NCI-H1048 (cell line): ENCODE data around the gene NTNG2.

ENCODE experiments used
- DNase-seq: peaks from one replicate; lab custom pipeline; 2025; lab: John Stamatoyannopoulos, UW

Gene NTNG2

DNA sequence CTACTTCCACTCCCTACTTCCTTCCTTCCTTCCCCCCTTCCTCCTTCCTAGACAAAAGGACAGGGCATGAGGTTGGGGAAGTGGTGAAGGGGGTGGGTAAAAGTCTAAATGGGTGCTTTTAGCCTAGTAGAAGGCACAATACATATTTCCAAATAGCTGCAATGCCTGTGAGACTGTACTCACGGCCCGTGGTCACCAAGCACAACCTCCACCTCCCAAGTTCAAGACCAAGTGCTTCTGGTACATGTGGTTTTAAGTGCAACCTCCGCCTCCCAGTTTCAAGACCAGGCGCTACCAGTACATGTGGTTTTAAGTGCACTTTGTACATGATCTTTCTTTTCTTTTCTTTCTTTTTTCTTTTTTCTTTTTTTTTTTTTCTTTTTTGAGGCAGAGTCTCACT is 14.5 kb upstream of the NTNG2 start:
- DNase-seq, result no peak

GRCh38 chr9:132147839-132148238 is 14.0 kb upstream of the NTNG2 start:
- DNase-seq, result no peak

GRCh38 chr9:132150256-132150655 is 11.6 kb upstream of the NTNG2 start:
- no peak for DNase-seq

DNA sequence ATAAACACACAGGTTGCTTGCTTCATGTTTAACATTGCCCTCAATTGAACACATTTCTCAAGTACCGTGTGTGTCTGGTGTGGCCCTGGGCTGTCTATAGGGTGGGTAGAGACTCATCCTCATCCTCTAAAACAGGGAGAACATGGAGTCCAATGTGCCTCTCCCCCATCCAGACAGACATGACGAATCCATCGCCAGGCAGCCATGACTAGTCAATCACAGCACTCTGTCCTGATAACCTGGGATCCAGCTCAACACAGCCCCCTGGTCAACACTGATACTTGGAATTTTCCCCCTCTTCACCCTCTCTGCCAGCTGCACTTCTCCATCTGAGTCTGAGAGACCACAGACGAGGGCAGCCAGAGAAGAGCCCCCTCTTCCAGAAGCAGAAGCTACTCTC is 10.7 kb upstream of the NTNG2 start:
- DNase-seq, result no peak

GRCh38 chr9:132152231-132152630 is 9.6 kb upstream of the NTNG2 start:
- DNase-seq, result no peak

- DNase-seq, result no peak
Measured at GRCh38 chr9:132154863-132155567, 6.8 kb upstream of the NTNG2 start.

GRCh38 chr9:132155568-132155895 is 6.3 kb upstream of the NTNG2 start:
- no peak for DNase-seq

- no peak for DNase-seq
Measured at GRCh38 chr9:132156262-132156661, 5.6 kb upstream of the NTNG2 start.

DNA sequence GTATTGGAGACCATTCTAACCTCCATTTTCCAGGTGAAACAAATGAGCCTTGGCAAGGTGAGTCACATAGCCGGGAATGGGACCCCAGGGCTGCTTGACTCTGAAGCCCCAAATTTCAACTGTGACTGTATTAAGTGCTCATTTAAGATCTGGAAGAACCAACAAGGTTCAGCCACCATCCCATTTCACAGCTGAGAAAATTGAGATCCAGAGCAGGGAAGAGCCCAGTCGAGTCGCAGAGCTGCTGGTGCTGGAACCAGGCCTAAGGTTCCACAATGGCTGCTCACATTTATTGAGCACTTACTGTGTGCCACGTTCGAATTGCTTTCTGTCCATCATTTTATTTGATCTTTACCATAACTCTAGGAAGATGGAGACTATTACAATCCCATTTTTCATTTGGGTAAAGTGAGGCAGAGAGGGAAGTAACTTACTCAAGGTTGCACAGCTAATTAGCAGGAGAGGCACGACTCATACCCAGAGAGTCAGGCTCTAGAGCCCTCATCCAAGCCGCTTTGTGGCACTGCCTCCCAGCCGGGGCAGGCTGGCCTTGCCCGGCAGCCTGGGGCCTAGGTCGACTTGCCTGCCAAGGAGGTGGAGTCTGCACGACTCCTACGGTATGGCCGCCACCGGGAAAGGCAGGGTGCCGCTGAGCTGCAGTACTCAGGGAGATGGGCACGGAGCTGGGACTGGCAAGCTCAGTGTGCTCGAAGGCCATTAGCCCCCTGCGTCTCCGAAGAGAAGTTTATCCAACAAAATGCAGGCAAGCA is 4.3 kb upstream of the NTNG2 start:
- DNase-seq, result no peak

GRCh38 chr9:132160802-132161742 is 786 bp upstream of the NTNG2 start:
- no peak for DNase-seq

DNA sequence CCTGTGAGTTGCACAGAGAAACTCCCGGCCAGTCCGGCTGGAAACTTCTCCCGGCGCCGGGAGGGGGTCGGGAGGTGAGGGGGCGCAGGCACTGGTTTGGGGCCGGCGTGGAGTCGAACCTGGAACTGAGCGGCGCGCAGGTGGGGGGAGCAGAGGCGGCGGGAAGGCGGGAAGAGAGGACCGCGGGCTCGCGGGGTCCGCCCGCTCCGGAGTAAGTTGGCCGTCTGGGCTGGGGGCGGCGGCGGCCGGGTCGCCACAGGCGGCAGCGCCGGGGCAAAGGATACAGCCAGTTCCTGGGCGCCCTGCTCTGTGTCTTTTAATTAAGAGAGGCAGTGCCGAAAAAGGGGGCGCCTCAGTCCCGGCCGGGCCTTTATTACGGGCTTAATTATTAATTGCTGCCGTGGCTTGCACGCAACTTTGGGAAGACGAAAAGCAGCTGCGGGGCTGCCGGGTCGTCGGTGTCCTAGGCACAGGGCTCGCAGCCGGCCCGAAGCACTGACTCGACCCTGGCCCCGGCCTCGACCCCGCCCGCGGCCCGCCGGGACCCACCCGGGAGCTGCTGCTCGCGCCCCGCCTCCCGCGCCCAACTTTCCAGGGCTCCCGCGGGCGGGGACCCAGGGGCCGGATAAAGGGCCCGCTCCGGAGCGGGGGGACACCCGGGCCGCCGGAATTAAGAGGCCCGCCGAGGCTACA is 1.1 kb downstream of the NTNG2 start:
- DNase-seq, result no peak

DNA sequence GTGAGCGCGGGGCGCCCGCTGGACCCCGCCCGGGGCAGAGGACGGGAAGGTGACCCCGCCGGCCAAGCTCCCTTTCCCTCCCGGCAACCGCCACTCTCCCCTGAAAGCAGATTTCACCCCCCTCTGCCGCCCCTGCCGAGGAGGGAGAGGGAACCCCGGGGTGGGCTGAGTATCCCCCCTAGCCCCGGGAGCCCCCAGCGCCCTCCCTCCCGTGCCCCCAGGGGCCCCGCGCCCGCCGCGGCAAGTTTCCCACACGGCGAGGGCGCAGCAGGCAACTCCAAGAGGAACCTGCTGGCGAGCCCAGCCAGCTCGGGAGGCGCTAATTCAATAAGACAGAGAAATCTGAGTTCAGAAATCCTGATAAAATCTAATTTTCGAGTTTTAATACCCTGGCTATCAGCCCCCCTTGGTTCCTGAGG is 1.6 kb downstream of the NTNG2 start:
- DNase-seq, result no peak

GRCh38 chr9:132163876-132164603 is 2.2 kb downstream of the NTNG2 start:
- no peak for DNase-seq

DNA sequence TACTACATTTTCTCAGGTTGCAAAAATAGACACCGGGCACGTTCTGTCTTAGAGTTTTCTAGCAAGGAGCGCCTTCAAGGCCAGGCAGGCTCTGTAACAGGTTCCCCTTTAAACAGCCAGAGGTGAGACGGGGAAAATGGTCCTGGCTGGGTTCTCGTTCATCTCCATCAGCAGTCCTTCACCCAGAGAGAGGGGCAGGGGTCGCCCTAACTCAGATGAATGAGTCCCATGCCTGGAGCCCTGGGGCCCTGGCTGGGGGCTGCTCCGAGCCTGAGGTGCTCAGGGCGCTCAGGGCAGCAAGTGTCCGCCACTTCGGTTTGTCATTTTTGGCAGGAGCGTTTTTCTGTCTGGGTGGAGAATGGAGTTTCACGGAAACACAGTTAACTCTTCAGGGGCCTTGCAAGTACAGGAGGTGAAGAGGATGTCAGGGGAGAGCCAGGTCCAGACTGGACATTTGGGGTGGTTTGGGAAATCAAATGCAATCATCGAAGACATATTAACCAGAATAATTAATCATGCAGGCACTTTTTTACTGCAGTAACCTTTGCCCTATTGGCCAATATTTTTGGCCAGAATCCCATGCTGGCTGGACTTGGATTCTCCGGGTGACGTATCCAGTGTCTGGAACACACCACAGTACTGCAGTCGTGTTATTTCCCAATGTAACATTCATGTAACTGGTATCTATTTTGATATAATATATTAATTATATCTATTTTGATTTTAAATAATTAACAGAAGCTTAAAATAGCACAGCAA is 2.9 kb downstream of the NTNG2 start:
- DNase-seq, result no peak

GRCh38 chr9:132166599-132166998 is 4.7 kb downstream of the NTNG2 start:
- DNase-seq, result no peak

DNA sequence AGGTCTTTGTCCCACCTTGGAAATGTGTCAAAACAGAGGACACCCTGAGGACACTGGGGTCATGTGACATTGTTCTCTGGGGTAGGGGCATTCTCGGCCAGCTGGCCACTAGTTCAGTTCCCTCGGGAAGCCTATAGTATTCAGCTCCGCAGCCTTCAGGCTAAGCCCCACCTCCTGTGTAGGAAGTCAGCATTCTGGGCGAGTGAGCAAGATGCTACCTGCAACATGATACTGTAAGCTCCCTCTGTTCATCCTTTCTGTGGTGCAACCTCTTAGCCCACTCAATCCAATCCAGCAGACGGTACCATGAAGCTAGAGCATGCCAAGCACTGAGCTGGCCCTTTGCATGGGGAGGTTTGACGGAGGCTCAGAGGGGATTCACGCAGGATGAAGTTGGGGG is 5.3 kb downstream of the NTNG2 start:
- no peak for DNase-seq

- no peak for DNase-seq
Measured at GRCh38 chr9:132168347-132168746, 6.5 kb downstream of the NTNG2 start.

GRCh38 chr9:132168851-132169250 is 7.0 kb downstream of the NTNG2 start:
- no peak for DNase-seq

DNA sequence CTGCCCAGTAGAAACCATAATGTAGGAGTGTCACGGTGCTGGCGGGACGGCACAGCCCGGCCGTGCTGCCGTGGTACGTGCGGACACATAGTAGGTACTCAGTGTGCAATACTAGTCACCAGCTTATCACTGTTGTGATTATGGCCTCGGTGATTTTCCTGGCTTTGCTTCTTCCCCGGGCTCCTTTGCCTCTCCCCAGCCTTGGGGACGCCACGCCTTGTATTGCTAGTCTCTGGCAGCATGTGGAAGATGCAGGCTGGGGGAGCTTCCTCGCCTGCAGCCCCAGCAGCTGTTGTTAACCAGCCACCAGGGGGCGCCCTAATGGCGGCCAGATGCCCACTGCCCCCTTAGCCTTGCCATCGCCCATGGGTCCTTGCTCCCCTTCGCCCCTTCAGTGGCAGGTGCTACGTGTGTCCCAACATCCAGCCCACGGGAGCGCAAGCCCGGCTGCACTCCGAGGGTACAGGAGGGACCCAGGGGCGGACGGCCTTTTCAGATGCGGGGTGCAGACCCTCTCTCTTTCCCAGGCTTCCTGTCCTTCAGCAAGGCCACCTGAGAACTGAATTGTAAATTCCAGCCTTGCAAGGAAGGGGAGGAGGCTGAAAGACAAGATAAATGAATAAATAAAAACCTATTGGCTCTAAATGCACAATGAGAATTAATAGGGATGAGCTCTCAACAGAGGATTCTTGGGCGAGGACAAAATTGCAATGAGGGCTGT is 8.0 kb downstream of the NTNG2 start:
- DNase-seq, result no peak

GRCh38 chr9:132171702-132172101 is 9.8 kb downstream of the NTNG2 start:
- DNase-seq, result no peak
